ENCODE measurements around the gene PGLYRP4. TPM values are rescaled to one million over a fixed set of nuclear protein-coding genes. Genes with fewer than 3 reads are reported as not detected.
A peak's percentile ranks its signal among the peaks of the same experiment; 100 is the strongest.
"Not testable (repeated sequence)": the region's sequence is repeated elsewhere in the genome, so short reads cannot be mapped to it uniquely, and the experiment has no call there.

PGLYRP4 gene
- polyA plus RNA-seq, 3 donors from 2014 or later: not detected

GRCh38 chr1:153357853-153358690 lies 9.4 kb upstream of the PGLYRP4 start, which contains the start of gene S100A9:
Gene S100A9 (plus strand): TSS chr1:153357854. CDS start chr1:153358284, 430 bp downstream.
- Mint-ChIP-seq H3K27me3 (ENCODE audit: low read depth in 3 of 3) (peaks cover 0 to 9% (median 2%) of the 10 kb centered on the region in 3 donors), H3K4me1 (peaks cover 0 to 4% of the 10 kb centered on the region in 2 donors), H3K27ac (no peak within 1 kb of the TSS)

DNA sequence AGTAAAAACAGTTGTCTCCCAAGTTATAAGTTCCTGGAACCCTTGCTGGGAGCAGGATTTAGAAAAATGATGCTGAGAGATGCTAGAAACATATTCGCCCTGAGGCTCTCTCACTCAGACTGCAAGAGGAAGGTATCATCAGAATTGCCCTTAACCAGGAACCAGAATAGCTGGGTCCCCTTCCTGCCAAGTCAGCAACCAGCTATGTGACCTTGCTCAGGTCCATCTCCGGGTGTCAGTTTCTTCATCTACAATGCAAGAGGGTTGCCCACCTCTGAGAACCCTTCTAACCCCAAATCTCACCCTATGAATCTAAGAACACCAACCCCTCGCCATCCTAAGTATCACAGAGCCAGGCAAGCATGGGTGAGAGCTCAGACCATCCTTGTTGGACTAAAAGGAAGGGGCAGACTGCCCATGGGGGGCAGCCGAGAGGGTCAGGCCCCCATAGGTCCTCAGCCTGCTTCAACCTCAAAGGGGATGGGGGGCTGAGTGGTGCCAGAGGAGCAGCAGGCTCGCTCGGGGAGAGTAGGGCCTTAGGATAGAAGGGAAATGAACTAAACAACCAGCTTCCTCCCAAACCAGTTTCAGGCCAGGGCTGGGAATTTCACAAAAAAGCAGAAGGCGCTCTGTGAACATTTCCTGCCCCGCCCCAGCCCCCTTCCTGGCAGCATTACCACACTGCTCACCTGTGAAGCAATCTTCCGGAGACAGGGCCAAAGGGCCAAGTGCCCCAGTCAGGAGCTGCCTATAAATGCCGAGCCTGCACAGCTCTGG lies 8.6 kb upstream of the PGLYRP4 start:
- Mint-ChIP-seq H3K4me3 (no peak overlapping the region), H3K27me3 (ENCODE audit: low read depth in 3 of 3) (peaks cover 0 to 9% (median 5%) of the 10 kb centered on the region in 3 donors), H3K36me3 (no peaks in the 10 kb centered on the region), H3K27ac (no peak overlapping the region), H3K9me3 (no peaks in the 10 kb centered on the region), H3K4me1 (peaks cover 0 to 4% of the 10 kb centered on the region in 2 donors)
- DNase-seq: no peak

More at GRCh38 chr1:153357853-153358690, 9.4 kb upstream of the PGLYRP4 start, which contains the start of gene S100A9:
- no peaks in the 10 kb centered on the region for H3K36me3 Mint-ChIP-seq
- H3K9me3 Mint-ChIP-seq: no peaks in the 10 kb centered on the region
- no peak within 1 kb of the TSS for H3K4me3 Mint-ChIP-seq
- DNase-seq: no peak

DNA sequence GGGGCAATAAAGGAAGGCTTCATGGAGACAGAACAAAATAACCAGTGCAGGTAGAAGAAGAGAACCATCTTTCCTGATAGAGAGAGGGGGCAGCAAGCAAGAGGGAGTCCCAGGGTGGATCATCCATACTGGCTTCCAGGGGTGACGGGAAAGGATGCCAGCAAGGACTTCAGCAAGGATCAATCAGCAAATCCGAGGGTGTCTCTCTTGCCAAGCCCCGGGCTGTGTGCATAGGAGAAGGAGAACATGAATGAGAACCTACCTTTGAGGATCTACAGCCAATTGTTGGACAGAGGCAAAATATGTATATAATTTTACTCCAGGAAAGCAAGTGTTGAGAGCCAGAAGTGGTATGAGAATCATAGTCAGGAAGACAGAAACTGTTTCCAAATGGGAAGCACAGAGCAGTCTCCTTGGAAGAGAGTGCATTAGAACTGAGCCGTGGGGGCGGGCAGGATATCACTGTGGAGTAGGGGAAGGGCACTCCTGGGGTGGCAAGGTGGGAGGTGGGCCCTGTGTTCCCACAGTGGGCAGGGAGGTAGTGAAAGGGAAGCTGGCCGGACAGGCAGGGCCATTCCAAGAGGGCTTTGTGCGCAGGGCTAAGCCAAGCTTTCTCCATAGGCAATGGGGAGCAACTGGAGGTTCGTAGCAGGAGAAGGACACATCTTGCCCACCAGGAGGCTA lies 7.9 kb upstream of the PGLYRP4 start:
- Mint-ChIP-seq H3K9me3 (no peaks in the 10 kb centered on the region), H3K4me1 (peaks cover 0 to 4% of the 10 kb centered on the region in 2 donors), H3K27ac (no peak overlapping the region), H3K4me3 (no peak overlapping the region), H3K36me3 (no peaks in the 10 kb centered on the region), H3K27me3 (ENCODE audit: low read depth in 3 of 3) (peaks cover 0 to 9% (median 5%) of the 10 kb centered on the region in 3 donors)
- DNase-seq: no peak

- Mint-ChIP-seq H3K4me3 (no peak overlapping the region), H3K9me3 (no peaks in the 10 kb centered on the region), H3K4me1 (peaks cover 0 to 4% of the 10 kb centered on the region in 2 donors), H3K36me3 (no peaks in the 10 kb centered on the region), H3K27ac (no peak overlapping the region), H3K27me3 (ENCODE audit: low read depth in 3 of 3) (peaks cover 0 to 8% (median 5%) of the 10 kb centered on the region in 3 donors)
- no peak for DNase-seq
Observed at GRCh38 chr1:153355445-153356071, 6.9 kb upstream of the PGLYRP4 start.

DNA sequence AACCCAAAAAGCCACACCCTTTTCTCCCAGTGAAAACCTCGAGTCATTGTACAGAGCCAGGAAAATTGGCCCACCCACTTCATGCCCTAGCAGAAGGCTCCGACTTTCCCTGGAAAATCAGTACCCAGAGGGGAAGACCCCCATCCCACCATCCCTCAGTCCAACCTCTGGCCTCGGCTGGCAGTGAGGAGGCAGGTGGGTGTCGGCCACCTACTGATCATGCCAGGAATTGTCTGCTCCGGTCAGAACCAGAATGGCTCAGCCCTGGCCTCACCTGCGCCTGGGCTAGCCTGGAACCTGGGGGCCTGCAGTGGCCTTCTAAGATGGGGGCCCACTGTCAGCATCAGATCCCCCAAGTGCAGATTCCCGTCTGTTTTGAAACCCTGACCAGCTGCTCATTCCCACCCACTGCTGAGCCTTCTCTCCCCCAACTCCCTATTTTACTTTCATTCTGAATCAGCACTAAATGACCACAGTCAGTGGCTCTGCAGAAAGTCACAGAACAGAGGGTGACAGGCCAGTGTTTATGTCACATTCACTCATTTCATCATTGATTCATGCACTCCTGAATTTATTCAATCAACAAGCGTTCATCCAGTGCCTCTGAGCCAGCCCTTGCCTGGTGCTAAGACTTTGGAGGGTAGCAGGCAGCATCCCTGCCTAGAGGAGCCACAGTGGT lies 6.0 kb upstream of the PGLYRP4 start:
- Mint-ChIP-seq H3K9me3 (no peaks in the 10 kb centered on the region), H3K4me3 (no peak overlapping the region)

GRCh38 chr1:153353226-153353947 lies 4.7 kb upstream of the PGLYRP4 start:
- peaks cover 0 to 4% of the 10 kb centered on the region in 2 donors for H3K4me1 Mint-ChIP-seq
- H3K27me3 Mint-ChIP-seq (ENCODE audit: low read depth in 3 of 3): peaks cover 0 to 11% (median 5%) of the 10 kb centered on the region in 3 donors
- H3K4me3 Mint-ChIP-seq: no peak overlapping the region
- no peaks in the 10 kb centered on the region for H3K9me3 Mint-ChIP-seq
- no peaks in the 10 kb centered on the region for H3K36me3 Mint-ChIP-seq
- no peak for DNase-seq
- H3K27ac Mint-ChIP-seq: no peak overlapping the region

More for the DNA sequence above, 6.0 kb upstream of the PGLYRP4 start:
- peaks cover 0 to 11% (median 5%) of the 10 kb centered on the region in 3 donors for H3K27me3 Mint-ChIP-seq (ENCODE audit: low read depth in 3 of 3)
- no peak overlapping the region for H3K27ac Mint-ChIP-seq
- H3K4me1 Mint-ChIP-seq: peaks cover 0 to 4% of the 10 kb centered on the region in 2 donors
- no peak for DNase-seq
- H3K36me3 Mint-ChIP-seq: no peaks in the 10 kb centered on the region

DNA sequence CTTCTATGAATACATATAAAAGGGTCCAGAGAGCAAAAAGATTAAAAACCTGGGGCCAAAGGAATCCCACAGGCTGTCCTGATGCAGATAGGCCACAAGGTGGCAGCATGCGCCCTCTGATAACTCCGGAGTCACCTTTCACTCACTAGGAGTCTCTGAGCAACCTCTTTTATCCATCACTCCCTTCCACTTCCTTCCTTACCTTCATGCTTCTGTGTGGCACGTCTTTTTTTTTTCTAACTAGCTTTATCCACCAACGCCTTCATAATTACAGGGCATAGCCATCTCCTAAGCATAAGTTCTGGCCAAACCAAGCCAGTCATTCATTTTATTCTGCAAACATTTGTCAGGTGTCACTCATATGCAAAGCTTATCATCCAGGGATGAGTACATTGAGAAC lies 3.9 kb upstream of the PGLYRP4 start:
- Mint-ChIP-seq H3K9me3 (no peaks in the 10 kb centered on the region), H3K36me3 (no peaks in the 10 kb centered on the region), H3K27ac (no peak overlapping the region), H3K27me3 (ENCODE audit: low read depth in 3 of 3) (peaks cover 4 to 16% (median 8%) of the 10 kb centered on the region in 3 donors), H3K4me3 (no peak overlapping the region), H3K4me1 (no peaks in the 10 kb centered on the region)
- DNase-seq: peak; percentile 16 to 39 (median 22)

DNA sequence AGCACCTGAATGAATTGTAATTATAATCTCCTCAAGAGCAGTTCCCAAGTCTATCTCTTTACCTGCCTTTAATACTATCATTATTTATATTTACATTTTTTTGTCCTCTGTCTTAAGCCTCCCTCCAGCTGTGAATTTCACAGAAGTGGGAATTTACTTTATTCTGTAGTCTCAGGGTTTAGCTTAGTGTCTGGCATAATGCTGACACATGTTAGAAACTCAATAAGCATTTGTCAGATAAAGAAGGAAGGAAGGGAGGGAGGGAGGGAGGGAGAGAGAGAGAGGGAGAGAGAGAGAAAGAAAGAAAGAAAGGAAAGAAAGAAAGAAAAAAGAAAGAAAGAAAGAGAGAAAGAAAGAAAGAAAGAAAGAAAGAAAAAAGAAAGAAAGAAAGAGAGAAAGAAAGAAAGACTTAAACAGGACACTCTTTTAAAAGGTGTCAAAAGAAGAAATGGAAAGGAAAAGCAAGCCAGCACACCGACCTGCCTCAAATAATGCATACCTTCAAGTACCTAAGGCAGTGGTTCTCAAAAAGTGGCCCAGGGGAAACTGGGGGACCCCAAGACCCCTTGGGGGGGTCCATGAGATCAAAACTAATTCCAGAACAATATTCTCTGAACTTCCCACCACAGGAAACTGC lies 1.8 kb upstream of the PGLYRP4 start:
- H3K27me3 Mint-ChIP-seq (ENCODE audit: low read depth in 3 of 3): peaks cover 9 to 17% (median 10%) of the 10 kb centered on the region in 3 donors
- H3K27ac Mint-ChIP-seq: no peak overlapping the region
- H3K4me3 Mint-ChIP-seq: no peak overlapping the region

DNA sequence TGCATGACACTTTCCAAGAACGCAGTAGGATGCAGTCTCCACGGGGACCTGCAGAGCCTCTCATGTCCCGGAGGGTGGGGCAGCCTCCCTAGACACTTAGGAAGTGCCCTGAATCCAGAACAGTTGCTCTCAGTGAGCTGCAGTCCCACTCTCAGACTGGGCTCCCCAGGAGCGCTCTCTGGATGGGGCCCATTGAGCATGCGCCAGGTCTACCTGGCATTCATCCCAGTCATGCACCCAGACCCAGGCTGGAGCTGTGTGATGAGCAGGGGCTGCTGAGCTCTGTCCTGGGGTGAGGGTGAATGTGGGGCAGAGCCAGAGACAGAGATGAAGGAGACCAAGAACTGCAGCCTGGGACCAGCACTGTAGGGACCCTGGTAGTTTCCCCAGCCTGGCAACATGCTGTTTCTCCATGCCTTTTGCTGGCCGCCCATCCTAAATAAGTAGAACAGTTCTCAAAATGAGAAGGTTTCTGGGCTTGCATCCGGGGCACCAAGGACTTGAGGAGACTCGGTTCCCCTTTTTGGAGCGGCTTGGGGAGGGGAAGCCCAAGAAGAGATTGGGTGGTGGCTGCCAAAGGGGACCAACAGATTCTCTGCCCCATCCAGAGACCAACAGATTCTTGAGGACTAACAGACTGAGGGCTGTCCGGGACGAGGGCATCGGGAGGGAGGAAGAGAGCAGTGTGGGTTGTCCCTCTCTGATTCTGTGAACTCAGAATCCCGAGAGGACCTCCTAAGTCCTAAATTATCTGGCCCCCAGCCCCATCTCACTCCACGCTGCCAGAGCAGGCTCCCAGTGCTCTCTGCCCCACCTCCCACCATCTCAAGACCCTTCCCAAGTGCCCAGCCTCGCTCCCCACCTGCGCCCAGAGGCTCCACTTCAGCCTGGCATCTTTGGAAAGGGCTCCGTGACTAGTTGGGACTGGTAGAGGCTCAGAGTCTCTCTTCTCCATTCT lies 1.0 kb upstream of the PGLYRP4 start:
- DNase-seq: no peak
- Mint-ChIP-seq H3K4me3 (no peak overlapping the region), H3K27ac (no peak overlapping the region), H3K4me1 (peaks cover 15 to 17% of the 10 kb centered on the region in 2 donors), H3K9me3 (no peaks in the 10 kb centered on the region), H3K36me3 (no peaks in the 10 kb centered on the region), H3K27me3 (ENCODE audit: low read depth in 3 of 3) (peaks cover 10 to 17% (median 11%) of the 10 kb centered on the region in 3 donors)

More for the DNA sequence above, 1.8 kb upstream of the PGLYRP4 start:
- Mint-ChIP-seq H3K9me3 (no peaks in the 10 kb centered on the region), H3K4me1 (peaks cover 13 to 14% of the 10 kb centered on the region in 2 donors), H3K36me3 (no peaks in the 10 kb centered on the region)
- DNase-seq: no peak

DNA sequence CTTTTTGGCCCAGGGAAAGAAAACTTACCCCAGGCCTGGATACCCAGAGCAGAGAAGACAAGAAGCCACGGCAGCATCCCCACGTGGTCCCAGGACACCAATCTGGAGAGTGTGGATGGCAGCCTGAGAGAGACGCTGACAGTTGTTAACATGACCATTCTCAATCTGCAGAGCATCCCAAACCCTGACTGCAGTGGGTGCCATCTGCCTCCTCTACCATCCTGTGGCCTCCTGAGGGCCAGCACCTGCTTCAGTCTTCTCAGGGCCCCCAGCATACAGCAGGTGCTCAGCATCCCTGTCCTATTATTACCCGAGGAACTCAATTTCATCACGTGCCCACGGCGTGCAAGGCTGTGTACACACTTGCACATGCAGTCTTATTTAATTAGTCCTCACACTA lies 785 bp downstream of the PGLYRP4 start:
- Mint-ChIP-seq H3K27ac (no peak overlapping the region), H3K9me3 (no peaks in the 10 kb centered on the region), H3K36me3 (no peaks in the 10 kb centered on the region), H3K27me3 (ENCODE audit: low read depth in 3 of 3) (peaks cover 15 to 19% (median 15%) of the 10 kb centered on the region in 3 donors), H3K4me1 (peaks cover 15 to 17% of the 10 kb centered on the region in 2 donors), H3K4me3 (no peak overlapping the region)
- no peak for DNase-seq

GRCh38 chr1:153347049-153347448 lies 1.6 kb downstream of the PGLYRP4 start:
- H3K9me3 Mint-ChIP-seq, H3K36me3 Mint-ChIP-seq, H3K4me3 Mint-ChIP-seq, DNase-seq, H3K27ac Mint-ChIP-seq: not testable (repeated sequence)
- peaks cover 14 to 20% (median 15%) of the 10 kb centered on the region in 3 donors for H3K27me3 Mint-ChIP-seq (ENCODE audit: low read depth in 3 of 3)
- peaks cover 15 to 17% of the 10 kb centered on the region in 2 donors for H3K4me1 Mint-ChIP-seq
